ENCODE data around the gene GNAQ.

Gene GNAQ

DNA sequence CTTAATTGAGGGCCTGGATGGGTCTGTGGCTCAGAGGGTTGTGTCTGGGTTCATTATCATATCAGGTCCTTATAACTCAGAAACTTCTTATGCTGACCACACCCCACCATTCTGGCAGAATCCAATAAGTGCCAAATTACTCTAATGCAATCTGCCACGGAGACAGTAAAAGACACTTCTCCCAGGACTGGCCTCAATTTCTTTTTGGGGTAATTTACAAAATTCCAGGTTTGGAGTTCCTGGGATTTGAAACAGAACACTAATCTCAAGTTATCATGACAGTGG is 187.8 kb downstream of the GNAQ start:
- DNase-seq (ENCODE audit: low read depth): no peak

DNA sequence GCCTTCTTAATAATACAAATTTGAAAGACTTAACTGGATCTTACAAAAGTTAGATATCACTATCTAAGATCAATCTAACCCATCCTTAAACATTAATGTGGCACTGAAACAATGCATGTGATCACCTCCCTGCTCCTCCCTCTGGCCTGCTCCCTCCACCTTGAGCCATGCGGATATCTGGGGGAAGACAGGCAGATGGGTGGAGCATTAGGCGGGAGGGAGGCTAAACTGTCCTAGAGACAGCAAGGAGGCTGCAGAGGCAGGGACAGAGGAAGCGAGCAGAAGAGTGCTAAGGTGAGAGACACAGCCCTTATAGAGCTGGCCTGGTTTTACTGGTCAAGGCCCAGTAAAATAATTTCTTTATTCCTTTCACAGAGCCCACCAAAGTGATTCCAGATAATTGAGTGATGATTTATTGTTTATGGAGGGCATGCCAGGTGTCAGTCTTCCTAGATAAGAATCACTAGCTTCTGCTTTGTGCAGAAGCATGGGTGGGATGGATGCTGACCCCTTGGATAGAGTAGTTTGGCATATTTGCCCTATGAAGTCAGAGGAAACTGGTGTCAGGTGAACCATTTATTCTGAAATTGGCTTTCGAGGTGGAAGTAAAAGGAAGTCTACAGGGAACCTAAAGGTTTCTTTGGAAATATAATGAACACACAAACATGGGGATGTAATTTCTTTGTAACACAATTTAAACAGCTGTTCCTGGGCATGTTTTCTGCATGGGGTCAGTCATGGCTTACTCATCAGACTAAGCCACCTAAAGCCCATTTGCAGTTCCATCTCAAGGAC is 188.3 kb downstream of the GNAQ start:
- DNase-seq (ENCODE audit: low read depth): no peak

DNA sequence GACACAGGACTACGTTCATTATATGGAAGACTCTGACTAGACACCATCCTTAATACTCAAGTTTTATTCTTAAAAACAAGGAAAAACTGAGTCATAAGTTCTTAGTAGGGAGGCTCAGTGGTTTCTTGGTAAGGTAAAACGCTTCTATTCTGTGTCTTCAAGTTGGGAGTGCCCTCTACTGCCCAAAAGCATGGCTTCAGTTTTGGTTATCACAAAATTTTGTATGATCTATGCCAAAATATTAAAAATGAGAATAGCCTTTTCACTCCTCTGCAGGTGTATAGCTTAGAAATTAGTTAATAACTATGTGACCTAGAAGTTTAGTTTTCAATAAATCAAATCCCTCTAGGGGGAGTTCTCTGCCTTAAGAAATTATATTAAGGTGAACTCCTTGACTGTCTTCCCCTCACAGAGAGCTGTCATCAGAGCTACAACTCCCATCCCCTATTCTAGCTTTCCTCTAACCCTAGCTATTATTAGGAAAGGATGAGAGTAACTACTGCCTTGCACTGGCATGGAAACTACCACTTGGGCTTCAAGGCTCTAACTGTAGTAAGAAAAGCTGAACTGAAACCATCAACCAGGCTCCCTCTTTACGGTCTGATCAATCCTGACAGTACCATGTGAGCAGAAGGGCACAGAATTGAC is 189.7 kb downstream of the GNAQ start:
- no peak for DNase-seq (ENCODE audit: low read depth)

DNA sequence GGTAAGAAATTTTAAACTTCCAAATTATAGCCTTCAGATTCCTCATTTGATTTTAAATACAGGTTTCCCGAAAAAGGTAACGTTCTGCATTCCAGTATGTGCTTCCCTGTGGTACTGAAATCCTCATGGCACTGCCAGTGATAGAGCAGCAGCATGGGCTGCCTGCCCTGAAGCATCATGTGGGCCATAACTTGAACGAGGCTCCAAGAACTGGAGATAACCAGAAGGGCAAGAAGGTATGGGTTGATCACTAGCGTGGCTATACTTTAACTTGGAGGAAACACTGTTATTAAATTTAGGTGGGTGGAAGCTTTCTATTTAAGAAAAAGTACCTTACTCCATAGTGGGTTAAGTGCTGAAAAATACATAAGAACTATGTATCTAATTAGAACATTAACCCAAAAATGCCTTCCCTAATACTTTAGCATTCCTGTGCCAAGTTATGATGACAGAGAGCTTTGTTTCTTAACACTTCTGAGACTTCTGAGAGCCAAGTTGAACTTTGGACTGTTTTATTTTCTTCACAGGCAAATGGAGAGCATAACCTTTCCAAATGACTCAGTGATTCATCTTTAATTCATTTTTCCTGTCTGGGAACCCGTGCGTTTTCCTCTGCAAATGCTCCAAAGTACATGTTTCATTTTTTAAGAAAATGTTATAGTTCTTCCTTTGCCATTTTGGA is 192.0 kb downstream of the GNAQ start:
- DNase-seq (ENCODE audit: low read depth): no peak

DNA sequence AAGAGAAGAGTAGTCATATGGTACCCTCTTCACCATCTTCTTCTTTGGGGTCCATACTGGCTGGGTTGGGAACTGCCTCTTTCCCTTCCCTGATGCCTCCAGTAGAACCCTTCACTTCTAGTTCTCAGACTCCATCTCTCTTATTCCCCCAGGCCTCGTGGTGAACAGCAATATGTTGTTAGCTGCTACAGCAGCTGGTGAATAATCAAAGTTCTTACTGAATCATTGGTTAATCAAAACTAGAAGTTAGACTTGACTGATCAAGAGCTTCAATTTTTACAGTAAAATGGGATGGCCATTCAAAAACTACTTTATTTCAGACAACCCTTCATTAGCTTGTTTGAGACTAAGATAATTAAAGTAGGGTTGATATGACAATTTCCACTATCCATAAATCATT is 192.6 kb downstream of the GNAQ start:
- DNase-seq (ENCODE audit: low read depth): no peak

DNA sequence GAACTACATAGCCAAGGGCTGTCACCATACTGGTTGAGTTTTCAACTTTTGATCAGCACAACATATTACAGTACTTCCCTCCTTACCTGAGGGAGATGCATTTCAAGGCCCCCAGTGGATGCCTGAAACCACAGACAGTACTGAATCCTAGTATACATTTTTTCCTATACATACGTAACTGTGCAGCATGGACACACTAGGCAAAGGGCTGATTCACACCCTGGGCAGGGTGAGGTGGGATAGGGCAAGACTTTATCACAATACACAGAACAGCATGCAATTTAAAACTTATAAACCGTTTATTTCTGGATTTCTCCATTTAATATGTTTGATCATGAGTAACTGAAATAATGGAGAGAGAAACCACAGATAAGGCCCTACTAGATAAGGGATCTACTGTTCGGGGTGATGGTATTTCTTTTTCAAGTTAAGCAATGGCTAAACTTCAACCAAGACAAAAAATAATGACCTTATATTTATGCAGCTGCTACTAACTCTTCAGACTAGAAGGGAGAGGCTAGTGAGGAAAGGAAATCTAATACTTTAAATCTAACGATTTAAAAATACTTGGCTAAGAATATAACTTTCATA is 196.6 kb downstream of the GNAQ start:
- DNase-seq (ENCODE audit: low read depth): no peak

DNA sequence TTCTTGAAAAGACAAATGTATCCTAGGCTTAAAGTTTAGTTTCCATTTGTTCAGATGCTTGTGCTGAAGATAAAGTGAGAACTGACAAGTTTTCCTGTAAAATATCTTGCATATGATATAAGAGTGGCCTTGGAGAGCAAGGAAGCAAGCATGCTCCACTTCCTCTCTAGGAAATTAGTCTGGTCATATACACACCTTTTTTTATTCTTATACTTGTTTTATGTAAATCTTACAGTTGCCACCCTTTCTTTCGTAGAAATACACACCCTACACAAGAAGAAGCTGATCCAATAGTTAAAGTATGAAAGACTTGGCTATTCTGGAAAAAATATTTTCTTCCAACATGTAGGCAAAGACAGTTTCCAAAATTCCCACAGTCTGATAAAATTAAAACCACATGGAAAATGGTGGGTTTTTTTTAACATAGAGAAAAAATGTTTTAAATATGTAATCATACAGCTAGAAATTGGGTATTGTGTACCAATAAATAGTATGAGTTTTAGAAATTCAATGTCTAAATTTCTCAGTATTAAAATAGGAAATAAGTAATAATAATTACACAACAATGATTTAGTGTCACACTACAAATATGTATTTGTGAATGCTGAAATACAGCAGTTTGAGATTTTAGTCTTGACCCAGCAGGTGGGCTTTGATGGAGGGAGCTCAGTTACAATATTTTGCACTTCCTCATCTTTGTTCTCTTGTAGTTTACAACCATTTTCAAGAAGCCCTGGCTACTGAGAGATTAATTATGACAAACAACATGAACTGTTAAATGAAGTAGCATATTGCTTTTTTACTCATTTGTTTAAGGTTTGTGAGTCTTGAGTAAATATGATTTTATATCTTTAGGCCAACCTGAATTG is 197.8 kb downstream of the GNAQ start:
- no peak for DNase-seq (ENCODE audit: low read depth)

DNA sequence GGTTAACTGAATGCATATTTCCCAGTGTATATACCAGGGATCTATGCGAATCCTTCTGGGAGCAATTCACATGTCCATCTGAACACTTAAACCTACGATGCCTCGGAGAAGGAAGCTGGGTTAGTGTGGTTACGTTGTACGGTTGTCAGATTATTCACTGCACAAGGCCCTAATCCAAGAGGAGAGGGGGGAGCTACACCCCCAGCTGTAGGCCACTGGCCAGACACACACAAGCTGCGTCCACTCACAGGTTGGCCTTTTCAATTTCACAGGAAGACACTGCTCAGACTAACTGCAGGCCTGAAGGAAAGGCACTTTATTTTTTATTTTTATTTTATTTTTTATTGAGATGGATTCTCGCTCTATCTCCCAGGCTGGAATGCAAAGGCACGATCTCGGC is 199.0 kb downstream of the GNAQ start:
- no peak for DNase-seq (ENCODE audit: low read depth)

DNA sequence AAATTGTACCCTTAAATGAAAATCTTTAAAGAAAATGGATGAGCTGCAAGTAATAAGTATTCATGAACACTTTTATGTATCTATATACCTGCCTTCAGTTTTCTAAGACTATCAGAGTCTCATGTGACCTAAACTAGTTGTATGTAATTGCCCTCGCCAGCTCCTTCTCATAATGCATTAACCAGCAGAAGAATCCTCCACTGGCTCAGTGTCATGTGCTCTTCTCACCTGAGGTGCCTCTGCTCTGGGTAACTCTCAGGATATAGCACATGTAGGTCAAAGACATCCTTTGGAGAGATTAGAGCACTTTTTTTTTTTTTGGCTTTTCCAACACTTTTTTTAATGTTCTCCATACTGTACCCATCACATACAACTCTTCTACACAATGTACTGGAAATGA is 199.8 kb downstream of the GNAQ start:
- DNase-seq (ENCODE audit: low read depth): no peak

DNA sequence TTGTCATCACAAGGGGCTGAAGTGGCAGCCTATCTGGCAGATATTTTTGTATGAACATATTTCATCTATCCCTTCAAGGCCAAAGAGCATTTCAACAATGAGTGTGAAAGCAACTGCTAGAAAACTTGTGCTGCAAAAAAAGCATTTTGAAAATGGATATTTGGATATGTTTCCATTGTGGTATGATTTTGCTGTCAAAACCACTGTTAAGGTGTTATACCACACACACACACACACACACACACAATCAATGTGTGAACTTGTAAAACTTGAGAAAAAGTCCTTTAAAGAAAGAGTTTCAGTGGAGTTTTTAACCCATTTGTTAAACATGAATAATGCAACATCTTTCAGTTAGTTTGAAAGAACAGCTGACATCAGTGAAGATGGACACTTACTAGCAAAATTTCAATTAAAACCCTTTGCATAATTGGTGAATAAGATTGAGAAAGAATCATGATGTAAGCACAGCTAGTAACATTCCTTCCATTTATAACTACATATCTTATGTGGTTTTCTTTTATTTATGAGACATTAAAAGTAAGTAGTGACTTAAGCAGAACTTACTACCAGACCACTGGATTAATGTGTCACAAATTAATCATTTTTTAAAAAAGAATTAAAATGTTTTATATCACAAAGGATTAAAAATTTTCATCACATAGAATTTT is 200.9 kb downstream of the GNAQ start:
- DNase-seq (ENCODE audit: low read depth): no peak

DNA sequence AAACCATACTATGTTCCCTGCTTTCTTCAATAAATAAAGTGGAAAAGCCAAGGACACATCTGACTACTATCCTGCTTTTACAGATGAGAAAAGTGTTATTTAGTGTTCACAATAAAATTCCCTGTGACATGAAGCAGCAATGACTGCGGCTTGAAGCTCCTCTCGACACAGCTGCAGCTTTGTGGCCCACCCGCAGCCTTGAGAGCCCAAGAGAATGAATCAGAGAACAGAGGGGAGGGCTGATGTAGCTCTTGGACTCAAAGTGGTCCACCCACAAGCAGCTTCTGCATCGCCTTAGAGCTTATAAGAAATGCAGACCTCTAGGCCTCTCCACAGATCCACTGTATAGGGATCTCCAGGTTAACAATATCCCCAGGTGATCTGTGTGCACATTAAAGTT is 202.2 kb downstream of the GNAQ start:
- no peak for DNase-seq (ENCODE audit: low read depth)

DNA sequence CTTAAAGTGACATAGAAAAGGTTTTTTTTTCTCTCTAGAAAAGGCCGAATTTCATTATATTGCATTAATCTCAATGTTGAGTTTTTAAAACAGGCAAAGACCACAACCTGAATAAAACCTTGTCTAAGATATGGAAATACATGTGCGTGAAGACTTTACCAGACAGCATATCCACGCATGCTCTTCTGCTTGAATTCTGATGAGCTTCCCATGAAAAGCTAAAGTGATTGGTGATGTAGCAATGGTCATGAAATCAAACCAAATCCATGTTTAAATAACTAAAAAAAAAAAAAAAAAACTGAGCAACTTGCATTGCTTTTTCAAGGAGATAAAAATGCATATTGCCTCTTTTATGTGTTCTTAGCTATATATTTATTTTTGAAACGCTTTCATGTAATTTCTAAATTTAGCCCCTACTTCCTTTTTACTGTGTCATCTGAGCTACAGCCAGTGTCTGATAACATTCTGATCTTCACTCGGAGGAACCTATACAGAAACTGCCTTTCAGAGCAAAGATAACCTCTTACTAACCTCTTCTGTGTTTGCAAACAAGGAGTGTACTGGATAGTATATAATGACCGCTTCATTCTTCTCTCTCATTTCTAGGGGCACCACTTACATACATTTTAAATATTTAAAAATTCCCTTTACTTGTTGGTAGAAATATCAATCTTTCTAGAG is 204.4 kb downstream of the GNAQ start:
- no peak for DNase-seq (ENCODE audit: low read depth)

DNA sequence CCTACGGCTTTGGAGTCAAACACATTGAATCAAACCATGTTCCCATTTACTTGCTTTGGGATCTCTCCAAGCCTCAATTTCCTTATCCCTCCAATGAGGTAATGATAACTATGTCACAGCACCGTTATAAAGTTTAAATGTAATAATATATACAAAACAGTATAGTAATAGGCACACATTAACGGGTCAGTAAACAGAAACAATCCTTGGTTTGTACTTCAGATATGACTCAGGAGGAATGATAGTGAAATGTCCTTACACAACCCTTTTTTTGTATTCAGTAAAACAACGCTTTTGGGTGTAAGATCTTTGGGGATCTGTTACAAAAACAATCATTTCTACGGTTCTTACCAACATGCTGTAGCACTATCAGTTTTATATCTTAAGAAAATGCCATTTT is 205.0 kb downstream of the GNAQ start:
- DNase-seq (ENCODE audit: low read depth): no peak

DNA sequence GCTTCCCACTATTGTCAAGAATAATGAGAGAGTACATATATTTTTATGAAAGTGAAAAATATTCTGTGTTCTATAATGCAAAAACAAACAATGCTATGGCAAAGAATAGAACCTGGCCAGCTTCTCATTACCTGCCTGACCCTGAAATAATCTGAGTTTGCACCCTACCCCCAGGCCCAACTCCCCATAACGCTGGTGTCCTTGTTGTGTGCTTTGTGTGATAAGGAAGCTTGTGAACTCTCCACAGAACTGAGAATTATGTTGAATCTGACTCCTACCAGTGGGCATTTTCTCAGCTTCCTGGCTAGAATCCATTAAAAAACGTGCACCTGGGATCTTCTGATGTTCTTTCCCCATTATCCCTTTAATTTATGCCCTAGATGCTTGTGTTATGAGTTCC is 205.5 kb downstream of the GNAQ start:
- DNase-seq (ENCODE audit: low read depth): no peak

DNA sequence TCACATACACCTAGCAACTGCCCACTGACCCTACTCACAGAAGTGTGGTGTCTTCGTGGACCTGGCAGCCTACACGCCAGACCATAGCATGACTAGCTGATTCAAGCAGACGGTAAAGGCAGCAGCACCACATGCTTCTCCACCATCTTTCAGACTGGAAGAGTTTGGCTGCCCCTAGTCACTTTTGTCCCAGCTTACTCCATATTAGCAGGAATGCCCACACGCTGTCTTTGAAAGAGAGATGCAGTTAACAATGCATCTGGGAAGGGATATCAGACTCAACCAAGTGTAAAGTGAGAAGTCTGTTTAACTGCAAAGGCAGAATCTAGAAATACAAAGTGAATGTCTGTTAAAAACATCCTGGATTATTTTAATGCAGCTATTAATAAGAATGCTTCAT is 206.2 kb downstream of the GNAQ start:
- DNase-seq (ENCODE audit: low read depth): no peak

DNA sequence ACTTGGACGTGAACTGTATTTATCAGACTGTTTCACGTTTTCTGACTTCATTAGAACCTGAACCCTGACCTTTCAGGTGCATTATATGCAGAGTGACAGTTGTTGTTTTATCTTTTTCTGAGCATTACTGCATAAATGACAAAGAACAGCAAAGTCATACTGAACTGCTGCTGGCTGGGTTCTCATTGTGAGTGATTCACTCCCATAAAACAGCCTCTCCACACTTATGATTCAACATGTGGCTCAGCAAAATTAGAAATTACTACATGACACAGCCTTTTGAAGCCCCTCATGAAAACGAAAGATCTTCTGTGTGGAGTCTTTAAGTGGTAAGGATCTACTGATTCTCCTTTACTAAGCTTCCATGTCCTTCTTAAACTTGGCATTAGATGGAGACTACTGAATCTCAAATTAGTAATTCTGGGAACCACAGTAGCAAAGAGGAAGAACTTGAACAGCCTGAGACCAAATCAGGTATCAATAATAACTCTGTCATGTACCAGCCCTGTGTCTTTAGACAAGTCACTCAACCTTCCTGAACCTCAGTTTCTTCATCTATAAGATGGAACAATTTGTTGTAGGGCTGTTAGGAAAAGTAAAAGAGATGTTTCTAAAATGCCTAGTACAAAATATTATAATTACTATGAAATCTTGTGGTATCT is 211.2 kb downstream of the GNAQ start:
- DNase-seq (ENCODE audit: low read depth): no peak

DNA sequence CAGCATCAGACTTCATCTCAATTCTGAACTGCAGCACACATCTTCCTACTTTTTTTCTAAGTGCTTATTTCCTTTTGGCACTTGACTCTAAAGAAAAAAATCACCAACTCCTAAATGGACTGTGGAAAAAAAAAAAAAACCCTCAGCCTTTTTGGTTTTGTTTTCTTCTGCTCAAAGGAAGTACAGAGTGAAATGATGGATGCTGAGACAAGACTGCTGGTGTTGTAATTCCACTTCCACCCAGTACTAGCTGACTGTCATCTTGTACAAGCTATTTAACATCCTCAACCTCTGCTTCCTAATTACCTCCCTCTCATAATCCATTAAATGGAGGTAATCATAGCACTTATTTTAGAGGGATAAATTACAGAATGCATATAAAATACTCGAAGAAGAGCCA is 212.0 kb downstream of the GNAQ start:
- DNase-seq (ENCODE audit: low read depth): no peak

DNA sequence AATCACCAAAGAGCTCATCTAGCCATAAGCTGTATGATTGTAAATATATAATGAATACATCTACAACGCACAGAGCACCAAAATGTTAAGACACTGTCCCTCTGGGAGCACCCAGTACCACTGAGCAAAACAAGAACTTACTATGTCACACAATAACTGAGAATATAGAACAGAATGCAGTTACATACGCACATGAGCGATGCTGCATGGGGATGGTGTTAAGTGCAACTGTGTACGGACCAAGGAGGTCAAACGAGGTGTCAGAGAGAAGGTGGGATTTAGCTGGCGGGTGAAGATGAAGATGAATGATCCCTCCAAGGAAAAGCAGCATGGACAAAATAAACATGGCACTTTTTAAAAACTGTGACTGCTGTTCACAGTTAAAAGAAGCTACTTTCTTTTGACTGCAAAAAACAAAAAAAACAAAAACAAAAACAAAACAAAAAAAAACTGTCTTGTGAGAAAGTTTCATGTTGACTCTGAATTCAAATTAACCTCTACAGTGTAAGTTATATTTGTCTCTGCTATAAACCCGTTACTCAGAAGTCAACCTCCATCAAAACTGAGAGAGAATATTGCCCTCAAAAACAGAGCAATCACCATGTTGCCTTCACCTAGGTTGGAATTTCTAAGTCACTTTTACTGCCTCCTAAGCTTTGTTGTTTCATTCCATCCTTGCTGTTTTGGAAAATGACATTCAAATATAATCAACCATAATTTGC is 213.9 kb downstream of the GNAQ start:
- no peak for DNase-seq (ENCODE audit: low read depth)

DNA sequence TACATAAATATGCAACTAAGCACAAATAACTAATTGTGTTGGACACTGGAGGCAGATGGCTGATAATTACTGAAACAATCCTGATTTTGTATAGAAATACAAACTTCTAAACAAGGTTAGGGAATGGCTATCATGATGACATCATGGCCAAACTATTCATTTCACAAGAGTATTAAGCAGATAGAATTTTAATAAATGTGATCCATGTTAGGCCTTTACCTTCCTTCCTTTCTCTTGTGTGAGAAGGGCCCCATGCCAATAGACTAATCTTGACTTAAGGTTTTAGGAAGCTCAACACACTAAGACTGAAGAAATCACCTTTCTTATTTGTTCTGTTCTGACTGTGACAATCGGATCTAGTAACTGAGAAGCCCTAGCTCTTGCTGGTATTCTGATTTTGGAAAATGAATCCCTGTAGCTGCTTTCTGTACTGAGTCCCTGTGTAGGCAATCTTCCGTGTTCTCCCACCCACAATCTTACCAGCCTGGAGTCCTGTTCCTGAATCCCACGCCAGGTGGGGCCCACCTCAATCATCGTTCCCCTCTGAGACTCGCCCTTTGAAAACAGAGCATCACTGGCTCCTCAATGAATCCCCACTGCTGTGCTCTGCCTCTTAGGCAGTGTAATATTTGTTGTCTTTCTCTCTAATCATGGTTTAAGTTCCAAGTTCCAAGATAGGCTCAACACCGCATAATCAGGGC is 214.8 kb downstream of the GNAQ start:
- DNase-seq (ENCODE audit: low read depth): no peak

Data from stimulated activated CD8-positive, alpha-beta memory T cell treated with anti-CD3 and anti-CD28 coated beads, Interleukin-4, amount 100 ng/mL, for 24 hours (primary cell).